ENCODE data around the gene NOVA1.

Gene NOVA1

GRCh38 chr14:26414926-26415325 is 182.9 kb downstream of the NOVA1 start:
- ChIA-PET CTCF (no interaction called here), POLR2A (no interaction called here)
- DNase-seq (ENCODE audit: extremely low spot score), result no peak
- TF ChIP-seq BHLHE40 (IDR thresholded peaks at IDR 0.05; ENCODE audit: borderline replicate concordance) (no peak), NFRKB (IDR thresholded peaks at IDR 0.05) (no peak), ARNT (IDR thresholded peaks at IDR 0.05) (no peak), L3MBTL2 (conservative IDR thresholded peaks at IDR 0.05) (no peak), TARDBP (IDR thresholded peaks at IDR 0.05) (no peak), ZNF384 (IDR thresholded peaks at IDR 0.05) (no peak), PKNOX1 (IDR thresholded peaks at IDR 0.05) (no peak), FOXM1 (IDR thresholded peaks at IDR 0.05; ENCODE audit: borderline replicate concordance) (no peak), SP1 (IDR thresholded peaks at IDR 0.05) (no peak), CTBP1 (IDR thresholded peaks at IDR 0.05; ENCODE audit: borderline replicate concordance) (no peak), FOXK2 (IDR thresholded peaks at IDR 0.05) (no peak), FOXA1 (IDR thresholded peaks at IDR 0.05) (no peak)

- ChIA-PET POLR2A (no interaction called here), CTCF (no interaction called here)
- TF ChIP-seq FOXM1 (IDR thresholded peaks at IDR 0.05; ENCODE audit: borderline replicate concordance), result no peak
- TF ChIP-seq L3MBTL2 (conservative IDR thresholded peaks at IDR 0.05), result no peak
- TF ChIP-seq FOXA1 (IDR thresholded peaks at IDR 0.05), result no peak
- TF ChIP-seq FOXK2 (IDR thresholded peaks at IDR 0.05), result no peak
- TF ChIP-seq LEF1 (IDR thresholded peaks at IDR 0.05; ENCODE audit: borderline replicate concordance), result no peak
- no peak for TF ChIP-seq ZNF384 (IDR thresholded peaks at IDR 0.05)
- TF ChIP-seq SUZ12 (IDR thresholded peaks at IDR 0.05), result no peak
- TF ChIP-seq PKNOX1 (IDR thresholded peaks at IDR 0.05), result no peak
- DNase-seq (ENCODE audit: extremely low spot score), result no peak
Observed at GRCh38 chr14:26414103-26414502, 183.7 kb downstream of the NOVA1 start.

- TF ChIP-seq BHLHE40 (IDR thresholded peaks at IDR 0.05; ENCODE audit: borderline replicate concordance), result no peak
- no peak for TF ChIP-seq TARDBP (IDR thresholded peaks at IDR 0.05)
- no peak for TF ChIP-seq SUZ12 (IDR thresholded peaks at IDR 0.05)
- no peak for TF ChIP-seq SP1 (IDR thresholded peaks at IDR 0.05)
- no peak for TF ChIP-seq ARNT (IDR thresholded peaks at IDR 0.05)
- ChIA-PET CTCF (no interaction called here), POLR2A (no interaction called here)
- no peak for DNase-seq (ENCODE audit: extremely low spot score)
Observed at GRCh38 chr14:26412421-26412820, 185.4 kb downstream of the NOVA1 start.

GRCh38 chr14:26410189-26410685 is 187.6 kb downstream of the NOVA1 start:
- ChIA-PET CTCF (interaction anchor here (0.7 kb wide), 1 partner anchor 403 kb away, joined by 3 read pairs; no protein-coding TSS in a partner anchor), POLR2A (no interaction called here)
- TF ChIP-seq ZNF384 (IDR thresholded peaks at IDR 0.05), result no peak
- no peak for TF ChIP-seq LEF1 (IDR thresholded peaks at IDR 0.05; ENCODE audit: borderline replicate concordance)
- no peak for TF ChIP-seq FOXA1 (IDR thresholded peaks at IDR 0.05)
- TF ChIP-seq TARDBP (IDR thresholded peaks at IDR 0.05), result no peak
- no peak for TF ChIP-seq NFRKB (IDR thresholded peaks at IDR 0.05)
- no peak for TF ChIP-seq CTBP1 (IDR thresholded peaks at IDR 0.05; ENCODE audit: borderline replicate concordance)
- TF ChIP-seq PKNOX1 (IDR thresholded peaks at IDR 0.05), result no peak
- no peak for DNase-seq (ENCODE audit: extremely low spot score)

- DNase-seq (ENCODE audit: extremely low spot score), result no peak
- POLR2A ChIA-PET, result no interaction called here
- TF ChIP-seq LEF1 (IDR thresholded peaks at IDR 0.05; ENCODE audit: borderline replicate concordance), result no peak
- TF ChIP-seq FOXK2 (IDR thresholded peaks at IDR 0.05), result no peak
- no peak for TF ChIP-seq BHLHE40 (IDR thresholded peaks at IDR 0.05; ENCODE audit: borderline replicate concordance)
- TF ChIP-seq ELF4 (IDR thresholded peaks at IDR 0.05), result no peak
- no peak for TF ChIP-seq PKNOX1 (IDR thresholded peaks at IDR 0.05)
- no peak for TF ChIP-seq NFRKB (IDR thresholded peaks at IDR 0.05)
- no peak for TF ChIP-seq ZNF384 (IDR thresholded peaks at IDR 0.05)
- no peak for TF ChIP-seq FOXM1 (IDR thresholded peaks at IDR 0.05; ENCODE audit: borderline replicate concordance)
- no peak for TF ChIP-seq SP1 (IDR thresholded peaks at IDR 0.05)
- TF ChIP-seq TARDBP (IDR thresholded peaks at IDR 0.05), result no peak
- TF ChIP-seq HDGF (IDR thresholded peaks at IDR 0.05; ENCODE audit: borderline replicate concordance), result no peak
- no peak for TF ChIP-seq ARNT (IDR thresholded peaks at IDR 0.05)
- TF ChIP-seq FOXA1 (IDR thresholded peaks at IDR 0.05), result no peak
- CTCF ChIA-PET, result interaction anchor here (1.1 kb wide), 1 partner anchor 11 kb away, joined by 3 read pairs; no protein-coding TSS in a partner anchor
Observed at GRCh38 chr14:26404927-26405326, 192.9 kb downstream of the NOVA1 start.

GRCh38 chr14:26403760-26404159 is 194.1 kb downstream of the NOVA1 start:
- no peak for DNase-seq (ENCODE audit: extremely low spot score)
- no peak for TF ChIP-seq TARDBP (IDR thresholded peaks at IDR 0.05)
- no peak for TF ChIP-seq L3MBTL2 (conservative IDR thresholded peaks at IDR 0.05)
- no peak for TF ChIP-seq NFRKB (IDR thresholded peaks at IDR 0.05)
- TF ChIP-seq CTBP1 (IDR thresholded peaks at IDR 0.05; ENCODE audit: borderline replicate concordance), result no peak
- no peak for TF ChIP-seq LEF1 (IDR thresholded peaks at IDR 0.05; ENCODE audit: borderline replicate concordance)
- TF ChIP-seq SUZ12 (IDR thresholded peaks at IDR 0.05), result no peak
- no peak for TF ChIP-seq FOXA1 (IDR thresholded peaks at IDR 0.05)
- no peak for TF ChIP-seq ARNT (IDR thresholded peaks at IDR 0.05)
- ChIA-PET CTCF (no interaction called here), POLR2A (no interaction called here)
